ENCODE results near the gene COMMD4. TPM values are rescaled to one million over a fixed set of nuclear protein-coding genes. Genes with fewer than 3 reads are reported as not detected.
"Not testable (repeated sequence)": the region's sequence is repeated elsewhere in the genome, so short reads cannot be mapped to it uniquely, and the experiment has no call there.

Gene COMMD4
- total and polyA plus RNA-seq, 7 donors: 37.8 to 115 (median 54.3) TPM

GRCh38 chr15:75306188-75306587 lies 29.7 kb upstream of the COMMD4 start:
- 64 to 69% methylated on average over 3 of the region's 3 CpGs for whole genome bisulfite sequencing, 2 donors
- no peaks in the 10 kb centered on the region for H3K36me3 ChIP-seq

GRCh38 chr15:75307778-75308390 lies 28.0 kb upstream of the COMMD4 start:
- Histone ChIP-seq H3K27ac (no peak overlapping the region), H3K4me1 (no peaks in the 10 kb centered on the region), H3K27me3 (peaks cover 0 to 29% (median 12%) of the 10 kb centered on the region in 3 donors), H3K4me3 (no peak overlapping the region), H3K36me3 (no peaks in the 10 kb centered on the region), H3K9me3 (no peaks in the 10 kb centered on the region)
- no peak for TF ChIP-seq POLR2A (IDR thresholded peaks at IDR 0.05)
- TF ChIP-seq EP300 (IDR thresholded peaks at IDR 0.05): no peak
- TF ChIP-seq CTCF (IDR thresholded peaks at IDR 0.05): no peak
- TF ChIP-seq POLR2AphosphoS5 (IDR thresholded peaks at IDR 0.05): no peak
- intact Hi-C loops (cut with DNase I): no loop called here
- DNase-seq: peak; percentile 64
- WGBS, 2 donors: 17 to 32% methylated on average over 15 of the region's 15 CpGs

More at GRCh38 chr15:75306188-75306587, 29.7 kb upstream of the COMMD4 start:
- Histone ChIP-seq H3K4me1 (no peaks in the 10 kb centered on the region), H3K4me3 (no peak overlapping the region), H3K27me3 (peaks cover 0 to 29% (median 12%) of the 10 kb centered on the region in 3 donors), H3K9me3 (no peaks in the 10 kb centered on the region), H3K27ac (no peak overlapping the region)
- no peak for DNase-seq
- intact Hi-C loops (cut with DNase I): no loop called here
- TF ChIP-seq POLR2A (IDR thresholded peaks at IDR 0.05) (no peak), POLR2AphosphoS5 (IDR thresholded peaks at IDR 0.05) (no peak), EP300 (IDR thresholded peaks at IDR 0.05) (no peak), CTCF (IDR thresholded peaks at IDR 0.05) (no peak)

- no peaks in the 10 kb centered on the region for H3K36me3 ChIP-seq
- intact Hi-C loops (cut with DNase I): no loop called here
Observed at GRCh38 chr15:75309711-75310110, 26.2 kb upstream of the COMMD4 start.

GRCh38 chr15:75312548-75312947 lies 23.3 kb upstream of the COMMD4 start:
- H3K9me3 ChIP-seq; intact Hi-C loops (cut with DNase I); H3K4me3 ChIP-seq; H3K36me3 ChIP-seq; DNase-seq; H3K4me1 ChIP-seq; H3K27ac ChIP-seq: not testable (repeated sequence)
- WGBS, 2 donors: 94 to 100% methylated on average over 1 of the region's 1 CpG
- H3K27me3 ChIP-seq: peaks cover 0 to 12% (median 8%) of the 10 kb centered on the region in 3 donors

More at GRCh38 chr15:75309711-75310110, 26.2 kb upstream of the COMMD4 start:
- Histone ChIP-seq H3K9me3 (no peaks in the 10 kb centered on the region), H3K27me3 (peaks cover 0 to 29% (median 9%) of the 10 kb centered on the region in 3 donors), H3K4me1 (no peaks in the 10 kb centered on the region), H3K4me3 (no peak overlapping the region), H3K27ac (no peak overlapping the region)
- DNase-seq: no peak
- no peak for TF ChIP-seq CTCF (IDR thresholded peaks at IDR 0.05)
- no peak for TF ChIP-seq POLR2A (IDR thresholded peaks at IDR 0.05)
- no peak for TF ChIP-seq POLR2AphosphoS5 (IDR thresholded peaks at IDR 0.05)
- TF ChIP-seq EP300 (IDR thresholded peaks at IDR 0.05): no peak

- Histone ChIP-seq H3K27me3 (peaks cover 0 to 5% (median under 1%) of the 10 kb centered on the region in 3 donors), H3K27ac (no peak overlapping the region), H3K4me3 (no peak overlapping the region), H3K36me3 (no peaks in the 10 kb centered on the region), H3K9me3 (no peaks in the 10 kb centered on the region), H3K4me1 (no peaks in the 10 kb centered on the region)
- DNase-seq: peak; percentile 30
- WGBS, 2 donors: 83 to 92% methylated on average over 13 of the region's 13 CpGs
- intact Hi-C loops (cut with DNase I): no loop called here
- TF ChIP-seq CTCF (IDR thresholded peaks at IDR 0.05) (no peak), POLR2AphosphoS5 (IDR thresholded peaks at IDR 0.05) (no peak), POLR2A (IDR thresholded peaks at IDR 0.05) (no peak), EP300 (IDR thresholded peaks at IDR 0.05) (no peak)
Observed at GRCh38 chr15:75313116-75313845, 22.6 kb upstream of the COMMD4 start.
